Uterus (tissue), 2 donors: ENCODE measurements around the gene CNOT2.
A peak's percentile ranks its signal among the peaks of the same experiment; 100 is the strongest.

Experiments
- POLR2A ChIP-seq, 2 donors: fragments of 450-650 bp; IDR thresholded peaks; one replicate each; pipeline ENCODE4 v1.6.1; 2016; ENCODE audit warnings: antibody characterized with exemption in 2 of 2, mild to moderate bottlenecking in 1 of 2, moderate library complexity in 1 of 2
- TF ChIP-seq, protein P1 (sequence below), 4 experiments: fragments of 200-600 bp in 2 of 4; fragments of 450-650 bp in 2 of 4; sonication (generic) in 2 of 4; IDR thresholded peaks; one replicate each; pipeline ENCODE4 v1.5.1; 2016 to 2019; ENCODE audit warnings: antibody characterized with exemption in 4 of 4, mild to moderate bottlenecking in 2 of 4, moderate library complexity in 1 of 4

DNA sequence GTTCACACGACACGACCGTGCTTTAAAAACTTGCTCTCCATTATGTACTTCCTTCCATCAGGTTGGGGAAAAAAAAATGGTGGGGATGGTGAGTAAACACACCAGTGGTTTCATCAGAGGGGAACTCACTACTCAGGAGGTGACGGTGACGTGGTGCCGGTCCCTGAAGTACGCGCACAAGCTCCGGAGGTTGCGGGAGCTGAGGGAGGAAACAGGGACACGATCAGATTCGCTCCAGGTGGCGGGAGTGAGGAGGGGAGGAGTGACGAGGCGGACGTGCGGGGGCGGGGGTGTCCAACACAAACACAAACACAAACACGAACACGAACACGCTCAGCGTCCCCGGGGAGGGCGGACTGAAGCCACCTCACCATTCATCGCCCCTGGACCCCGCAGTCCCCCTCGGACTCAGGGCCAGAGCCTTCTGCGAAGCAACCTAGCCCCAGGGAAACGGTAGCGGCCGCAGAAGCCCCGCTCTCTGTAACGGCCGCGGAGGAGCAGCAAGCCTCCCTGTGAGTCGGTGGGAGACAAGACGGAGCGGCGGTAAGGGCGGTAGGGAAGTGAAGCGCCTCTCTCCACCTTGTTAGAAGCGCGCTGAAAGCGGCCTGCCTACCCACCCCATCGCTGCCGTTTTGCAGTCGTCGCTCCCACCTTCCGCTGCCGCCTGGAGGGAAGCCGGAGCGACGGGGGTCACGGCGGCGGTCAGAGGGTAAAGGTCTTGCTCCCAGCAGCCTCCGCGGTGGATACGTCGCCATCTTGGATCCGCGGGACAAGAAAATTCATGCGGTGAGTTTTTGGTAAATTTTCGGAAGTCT, at the start of gene CNOT2:
- TF ChIP-seq, protein P1, sequence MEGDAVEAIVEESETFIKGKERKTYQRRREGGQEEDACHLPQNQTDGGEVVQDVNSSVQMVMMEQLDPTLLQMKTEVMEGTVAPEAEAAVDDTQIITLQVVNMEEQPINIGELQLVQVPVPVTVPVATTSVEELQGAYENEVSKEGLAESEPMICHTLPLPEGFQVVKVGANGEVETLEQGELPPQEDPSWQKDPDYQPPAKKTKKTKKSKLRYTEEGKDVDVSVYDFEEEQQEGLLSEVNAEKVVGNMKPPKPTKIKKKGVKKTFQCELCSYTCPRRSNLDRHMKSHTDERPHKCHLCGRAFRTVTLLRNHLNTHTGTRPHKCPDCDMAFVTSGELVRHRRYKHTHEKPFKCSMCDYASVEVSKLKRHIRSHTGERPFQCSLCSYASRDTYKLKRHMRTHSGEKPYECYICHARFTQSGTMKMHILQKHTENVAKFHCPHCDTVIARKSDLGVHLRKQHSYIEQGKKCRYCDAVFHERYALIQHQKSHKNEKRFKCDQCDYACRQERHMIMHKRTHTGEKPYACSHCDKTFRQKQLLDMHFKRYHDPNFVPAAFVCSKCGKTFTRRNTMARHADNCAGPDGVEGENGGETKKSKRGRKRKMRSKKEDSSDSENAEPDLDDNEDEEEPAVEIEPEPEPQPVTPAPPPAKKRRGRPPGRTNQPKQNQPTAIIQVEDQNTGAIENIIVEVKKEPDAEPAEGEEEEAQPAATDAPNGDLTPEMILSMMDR (IDR thresholded peaks at IDR 0.05) = no peak
- peak in 1 of 2 donors; percentile 48 for TF ChIP-seq POLR2A (IDR thresholded peaks at IDR 0.05)
